ENCODE results near the gene KCNJ2. TPM values are rescaled to one million over a fixed set of nuclear protein-coding genes. Genes with fewer than 3 reads are reported as not detected.

Gene KCNJ2
- total RNA-seq, 4 donors from 2014 or later: 2.9 to 11.2 (median 6.7) TPM

- intact Hi-C loops (cut with DNase I): loop anchor here (5.0 kb wide), 1 partner anchor 609 kb away; no protein-coding TSS in a partner anchor
- no peaks in the 10 kb centered on the region for H3K9me3 ChIP-seq
- DNase-seq (ENCODE audit: extremely low spot score): no peak
- peaks cover 18 to 33% (median 30%) of the 10 kb centered on the region in 4 donors for H3K4me1 ChIP-seq
- no peak overlapping the region for H3K4me3 ChIP-seq
- TF ChIP-seq EP300 (IDR thresholded peaks at IDR 0.05): no peak
- peak overlapping the region; percentile 73 to 89 (median 84) for H3K27ac ChIP-seq (replicated peaks in 1 of 4)
- 74% methylated on average over 5 of the region's 5 CpGs for WGBS
- H3K36me3 ChIP-seq: no peaks in the 10 kb centered on the region
- no peaks in the 10 kb centered on the region for H3K27me3 ChIP-seq
Measured at GRCh38 chr17:70136131-70136530, 33.2 kb upstream of the KCNJ2 start.

GRCh38 chr17:70137451-70138230 is 31.7 kb upstream of the KCNJ2 start:
- intact Hi-C loops (cut with DNase I): loop anchor here (5.0 kb wide), 1 partner anchor 610 kb away; no protein-coding TSS in a partner anchor
- Histone ChIP-seq H3K36me3 (no peaks in the 10 kb centered on the region), H3K27me3 (no peaks in the 10 kb centered on the region), H3K4me1 (peaks cover 18 to 33% (median 30%) of the 10 kb centered on the region in 4 donors), H3K4me3 (peak overlapping the region; percentile 40 to 48 (median 46)), H3K27ac (replicated peaks in 1 of 4) (peak overlapping the region; percentile 73 to 89 (median 84)), H3K9me3 (no peaks in the 10 kb centered on the region)
- no peak for DNase-seq (ENCODE audit: extremely low spot score)
- WGBS: 17% methylated on average over 9 of the region's 9 CpGs
- TF ChIP-seq POLR2AphosphoS5 (IDR thresholded peaks at IDR 0.05) (peak; percentile 78 to 81), CTCF (IDR thresholded peaks at IDR 0.05) (peak in 1 of 3 experiments; percentile 14), EP300 (IDR thresholded peaks at IDR 0.05) (no peak)

GRCh38 chr17:70138291-70138865 is 31.0 kb upstream of the KCNJ2 start:
- Histone ChIP-seq H3K4me3 (peak overlapping the region in 1 of 4 donors; percentile 43), H3K4me1 (peaks cover 18 to 33% (median 30%) of the 10 kb centered on the region in 4 donors), H3K27me3 (no peaks in the 10 kb centered on the region), H3K27ac (replicated peaks in 1 of 4) (peak overlapping the region; percentile 73 to 89 (median 84)), H3K36me3 (no peaks in the 10 kb centered on the region), H3K9me3 (no peaks in the 10 kb centered on the region)
- TF ChIP-seq POLR2A (IDR thresholded peaks at IDR 0.05; ENCODE audit: low read depth) (no peak), CTCF (IDR thresholded peaks at IDR 0.05) (no peak), EP300 (IDR thresholded peaks at IDR 0.05) (no peak), POLR2AphosphoS5 (IDR thresholded peaks at IDR 0.05) (no peak)
- intact Hi-C loops (cut with DNase I): loop anchor here (5.0 kb wide), 1 partner anchor 611 kb away; no protein-coding TSS in a partner anchor
- no peak for DNase-seq (ENCODE audit: extremely low spot score)
- WGBS: 56% methylated on average over 3 of the region's 3 CpGs

GRCh38 chr17:70139449-70139993 is 29.8 kb upstream of the KCNJ2 start:
- Histone ChIP-seq H3K36me3 (no peaks in the 10 kb centered on the region), H3K27ac (replicated peaks in 1 of 4) (peak overlapping the region in 2 of 4 donors; percentile 73 to 89), H3K4me3 (no peak overlapping the region), H3K27me3 (no peaks in the 10 kb centered on the region), H3K9me3 (no peaks in the 10 kb centered on the region), H3K4me1 (peaks cover 18 to 43% (median 35%) of the 10 kb centered on the region in 4 donors)
- 53% methylated on average over 3 of the region's 3 CpGs for WGBS
- TF ChIP-seq POLR2A (IDR thresholded peaks at IDR 0.05; ENCODE audit: low read depth) (no peak), EP300 (IDR thresholded peaks at IDR 0.05) (no peak), CTCF (IDR thresholded peaks at IDR 0.05) (no peak), POLR2AphosphoS5 (IDR thresholded peaks at IDR 0.05) (no peak)
- intact Hi-C loops (cut with DNase I): loop anchor here (5.0 kb wide), 1 partner anchor 612 kb away; no protein-coding TSS in a partner anchor
- DNase-seq (ENCODE audit: extremely low spot score): no peak

All from esophagus muscularis mucosa (tissue), 4 donors.